G401 (cell line): ENCODE measurements around the gene JAG1. TPM values are rescaled to one million over a fixed set of nuclear protein-coding genes. Genes with fewer than 3 reads are reported as not detected.

Experiments used
- DNase-seq: peaks from one replicate; pipeline ENCODE4 v3.0.0-alpha.2; 2015; ENCODE audit warnings: low spot score
- in situ Hi-C: cut with HindIII; loops from 2 replicates; pipeline ENCODE4 v1.10.0; 2016; ENCODE audit warnings: low sequenced_read_pairs, mixed read lengths
- total RNA-seq: library from RNA; depleted of rRNA; stranded (reverse); fragments of >200 nt; shearing (Covaris generic); gene quantifications from 2 replicates; pipeline ENCODE4 v1.2.3, GENCODE V29; 2014; rRNA removed

Gene JAG1
- 0.06 TPM in 1 of 2 replicates, not detected in the other for total RNA-seq

DNA sequence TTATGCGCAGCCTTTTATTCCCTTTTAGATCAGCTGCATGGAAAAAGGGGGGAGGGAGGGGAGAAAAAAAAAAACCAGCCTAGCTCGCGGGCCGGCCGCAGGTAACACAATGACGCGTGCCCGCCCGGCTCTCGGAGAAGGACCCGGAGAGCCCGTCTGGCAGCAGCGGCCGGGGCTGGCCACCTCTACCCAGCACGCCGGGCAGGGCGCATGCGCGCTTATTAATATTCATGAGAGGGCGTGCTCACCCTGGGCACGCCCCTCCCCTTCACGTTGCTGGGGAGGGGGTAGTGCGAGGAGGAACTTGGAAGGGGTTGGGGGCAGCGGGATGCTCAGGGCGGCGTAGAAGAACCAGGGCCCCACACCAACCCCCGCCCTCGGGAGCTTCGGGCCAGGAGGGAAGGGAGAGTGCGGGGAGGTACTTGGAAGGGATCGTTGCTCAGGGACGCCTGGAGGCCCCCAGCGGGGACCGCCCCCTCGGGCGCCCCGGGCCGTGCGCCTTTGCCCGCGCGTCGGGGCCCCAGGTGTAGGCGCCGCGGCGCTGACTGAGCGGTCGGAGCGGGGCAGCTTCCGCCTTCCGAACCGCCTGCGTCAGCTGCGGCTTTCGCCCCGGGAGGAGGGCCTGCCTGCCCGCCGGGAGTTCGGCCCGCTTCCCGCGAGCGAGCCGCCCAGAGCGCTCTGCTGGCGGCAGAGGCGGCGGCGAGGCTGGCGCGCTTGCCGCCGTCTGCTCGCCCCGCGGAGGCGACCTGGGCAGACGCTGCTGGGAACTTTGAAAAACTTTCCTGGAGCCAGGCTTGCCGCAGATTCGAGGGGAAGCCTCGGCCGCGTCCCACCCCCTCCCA, at the start of gene JAG1:
TSS of gene JAG1 (minus strand) at position 158 of the 842 bp plus-strand sequence. CDS start 469 bp downstream, outside the sequence.
- in situ Hi-C loops: no loop called here
- DNase-seq: peak; percentile 59

DNA sequence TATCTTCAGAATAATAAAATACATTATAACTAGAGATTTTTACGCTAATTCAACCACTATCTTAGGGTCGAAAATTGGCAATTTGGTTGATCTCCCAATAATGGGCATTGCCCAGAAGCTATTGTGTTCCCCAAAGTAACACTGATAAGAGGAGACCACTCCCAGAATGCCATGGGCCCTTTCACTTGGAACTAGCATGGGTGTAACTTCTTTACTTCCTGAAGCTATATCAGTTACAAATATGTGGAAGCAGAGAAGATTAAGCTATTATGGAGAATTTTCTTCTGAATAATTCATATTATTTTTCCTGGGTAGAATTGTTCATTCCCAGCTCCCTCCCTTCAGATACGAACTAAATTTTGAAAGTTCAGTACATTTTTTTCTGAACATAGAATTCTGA, 48.2 kb upstream of the JAG1 start:
- in situ Hi-C loops: no loop called here
- no peak for DNase-seq

DNA sequence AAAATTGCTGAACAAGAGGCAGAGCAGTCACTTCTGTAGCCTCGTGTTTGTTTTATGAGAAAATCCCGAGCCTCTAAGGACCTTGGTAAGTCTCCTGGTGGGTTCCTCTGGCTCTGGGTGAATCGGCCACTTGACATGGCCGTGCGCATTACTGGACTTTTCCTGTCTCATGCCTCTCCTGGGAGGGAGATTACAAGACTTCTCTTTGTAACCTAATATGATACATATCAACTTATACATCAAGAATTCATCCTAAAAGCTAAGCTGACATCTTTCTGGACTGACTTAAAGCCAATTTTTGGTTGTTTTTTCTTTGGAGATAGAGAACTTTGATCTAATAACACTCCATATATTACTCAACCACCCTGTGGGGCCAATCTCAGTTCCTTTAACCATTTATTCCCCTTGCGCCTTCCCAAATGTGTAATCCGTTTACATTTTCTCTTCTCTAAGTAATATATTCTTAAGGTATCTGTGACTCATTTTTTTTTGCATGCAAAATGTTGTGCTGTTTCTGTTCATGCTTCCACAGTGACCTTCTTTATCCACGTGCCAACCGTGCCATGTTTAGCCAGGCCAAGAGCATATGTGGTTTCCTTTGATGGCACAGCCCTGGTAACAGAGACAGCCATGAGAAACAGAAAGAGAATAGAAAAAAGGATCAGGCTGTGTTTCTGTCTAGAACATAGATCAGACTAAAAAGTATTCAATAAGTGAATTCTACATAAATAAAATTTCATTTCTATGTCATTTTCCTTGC, 47.5 kb upstream of the JAG1 start:
- in situ Hi-C loops: no loop called here
- DNase-seq: no peak

DNA sequence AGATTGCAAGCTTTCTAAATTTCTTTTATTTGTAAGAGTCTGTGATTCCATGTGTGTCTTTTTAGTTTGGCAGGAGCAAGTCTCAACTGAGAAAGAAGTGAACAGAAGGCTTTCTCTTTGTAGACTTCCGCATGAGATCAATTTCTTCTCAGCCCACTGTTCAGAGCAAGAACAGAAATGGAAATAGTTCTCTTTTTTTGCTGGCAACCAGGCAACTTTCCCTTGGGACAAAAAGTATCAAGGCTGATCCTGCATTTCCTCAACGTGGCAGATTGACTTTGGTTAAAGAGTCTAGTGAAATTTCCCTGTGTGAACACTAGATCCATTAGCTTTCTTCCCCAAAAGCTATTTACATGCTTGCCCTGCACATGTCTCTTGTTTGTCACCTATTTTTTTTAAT, 46.8 kb upstream of the JAG1 start:
- in situ Hi-C loops: no loop called here
- no peak for DNase-seq

DNA sequence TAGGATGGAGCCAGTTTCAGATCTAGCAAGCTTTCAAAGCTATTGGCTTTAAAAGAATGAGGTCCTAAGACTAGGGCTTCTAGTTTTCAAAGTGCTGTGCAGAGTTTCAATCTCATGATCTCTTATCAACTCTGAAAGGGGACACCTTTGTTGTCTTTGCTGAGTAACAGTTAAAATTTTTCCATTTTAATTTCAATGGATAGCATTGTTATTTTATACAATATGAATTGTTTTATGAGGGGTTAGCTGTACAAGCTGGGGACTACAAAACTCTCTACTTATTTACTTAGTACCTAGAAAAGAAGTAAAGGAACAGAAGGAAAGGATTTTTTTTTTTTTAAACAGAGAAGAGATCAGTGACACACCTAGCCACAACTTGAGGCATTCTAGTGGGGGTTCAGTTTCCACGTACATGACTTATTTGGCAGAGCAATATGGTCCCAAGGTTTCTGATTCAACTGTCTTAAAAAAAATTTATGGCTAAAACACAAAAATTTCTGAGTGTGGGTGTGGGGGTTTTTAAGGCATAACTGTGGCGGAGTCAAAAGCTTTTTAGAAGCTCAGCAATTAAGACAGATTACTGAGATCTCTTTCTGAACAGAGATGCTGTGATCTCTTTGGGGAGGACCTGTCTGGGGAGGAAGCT, 46.1 kb upstream of the JAG1 start:
- no peak for DNase-seq
- in situ Hi-C loops: no loop called here

DNA sequence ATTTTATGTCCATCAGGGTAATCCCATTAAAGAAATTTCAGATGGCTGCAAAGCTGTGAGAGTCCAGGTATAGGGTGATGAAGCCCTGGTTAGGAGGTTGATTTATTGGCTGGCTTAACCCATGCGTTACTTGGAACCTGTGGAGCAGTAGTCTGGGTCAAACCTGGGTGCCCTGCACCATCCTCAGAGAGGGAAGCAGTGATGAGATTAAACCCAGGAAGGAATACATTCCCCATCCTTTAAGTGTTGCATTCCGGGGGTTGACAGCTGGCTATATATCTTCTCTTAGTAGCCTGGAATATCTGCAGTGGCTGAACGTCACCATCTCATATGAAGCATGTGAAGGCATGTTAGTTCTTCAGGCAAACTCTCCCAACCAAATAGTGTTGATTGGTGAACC, 44.9 kb upstream of the JAG1 start:
- in situ Hi-C loops: no loop called here
- DNase-seq: no peak

DNA sequence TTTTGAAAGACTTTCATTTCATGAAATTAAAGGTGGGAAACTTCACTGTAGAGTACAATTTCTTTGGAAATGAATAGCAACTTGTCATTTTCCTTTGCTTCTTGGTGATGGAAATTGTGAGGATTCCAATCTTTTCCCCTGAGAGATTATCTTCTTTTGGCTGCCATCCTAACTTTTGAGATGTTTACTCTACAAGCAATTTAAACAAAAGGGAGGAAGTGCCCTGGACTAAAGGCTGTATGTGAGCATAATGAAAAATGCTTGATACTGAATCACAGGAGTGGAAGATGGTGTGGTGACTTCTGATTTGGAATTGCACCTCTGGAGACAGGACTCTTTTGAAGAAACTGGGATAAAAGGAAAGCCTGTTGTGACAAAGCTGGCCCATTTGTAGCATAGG, 43.1 kb upstream of the JAG1 start:
- in situ Hi-C loops: no loop called here
- DNase-seq: no peak

DNA sequence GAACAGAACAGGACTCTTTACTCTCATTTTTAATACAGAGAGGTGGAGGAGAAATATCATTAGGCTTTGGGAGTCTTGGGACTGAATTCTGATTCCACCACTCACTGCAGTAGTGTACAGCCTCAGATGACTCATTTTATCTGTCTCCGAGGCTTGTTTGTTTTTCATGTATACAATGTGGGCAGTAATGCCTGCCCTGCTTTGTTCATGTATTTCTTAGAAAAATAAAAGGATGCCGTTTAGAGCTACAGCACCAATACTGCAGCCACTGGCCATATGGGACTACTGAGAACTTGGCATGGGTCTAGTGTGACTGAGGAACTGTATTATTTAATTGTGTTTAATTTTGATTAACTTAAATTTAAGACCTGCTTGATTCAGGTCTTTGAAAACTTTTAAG, 41.2 kb upstream of the JAG1 start:
- DNase-seq: peak; percentile 74

DNA sequence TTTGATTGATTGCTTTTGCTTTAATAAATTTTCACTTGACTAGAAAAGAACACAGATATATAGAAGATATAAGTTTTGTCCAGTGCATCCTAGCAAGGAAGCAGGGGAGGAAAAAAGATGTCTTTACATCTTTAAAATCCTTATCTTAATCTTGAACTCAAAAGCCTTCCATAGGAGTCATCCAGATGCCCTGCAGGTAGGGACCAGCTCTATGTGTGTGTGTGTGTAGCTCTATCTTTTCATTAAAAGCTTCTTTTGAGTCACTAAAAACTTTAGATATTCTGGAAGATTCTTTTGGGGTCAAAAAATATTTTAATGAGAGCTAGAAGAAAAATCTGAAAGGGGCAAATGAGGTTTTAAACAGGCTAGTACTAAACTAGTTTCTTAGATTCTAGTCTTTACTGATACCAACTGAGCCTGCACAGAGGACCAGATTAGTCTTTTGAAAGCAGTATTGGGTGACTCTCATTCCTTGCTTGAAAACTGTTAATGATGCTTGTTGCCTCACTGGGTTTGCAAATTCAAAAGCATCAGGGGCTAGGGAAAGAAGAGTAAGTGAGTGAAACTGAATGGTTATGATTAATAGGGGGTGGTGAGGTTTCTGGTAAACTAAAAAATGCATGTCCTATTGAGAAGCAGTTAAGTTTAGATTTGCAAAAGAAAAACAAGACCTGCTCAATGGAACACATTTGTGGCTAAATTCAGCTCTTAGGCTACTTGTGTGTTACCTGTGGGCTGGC, 40.6 kb upstream of the JAG1 start:
- in situ Hi-C loops: no loop called here
- DNase-seq: no peak

More for the DNA sequence above, 41.2 kb upstream of the JAG1 start:
- in situ Hi-C loops: no loop called here

DNA sequence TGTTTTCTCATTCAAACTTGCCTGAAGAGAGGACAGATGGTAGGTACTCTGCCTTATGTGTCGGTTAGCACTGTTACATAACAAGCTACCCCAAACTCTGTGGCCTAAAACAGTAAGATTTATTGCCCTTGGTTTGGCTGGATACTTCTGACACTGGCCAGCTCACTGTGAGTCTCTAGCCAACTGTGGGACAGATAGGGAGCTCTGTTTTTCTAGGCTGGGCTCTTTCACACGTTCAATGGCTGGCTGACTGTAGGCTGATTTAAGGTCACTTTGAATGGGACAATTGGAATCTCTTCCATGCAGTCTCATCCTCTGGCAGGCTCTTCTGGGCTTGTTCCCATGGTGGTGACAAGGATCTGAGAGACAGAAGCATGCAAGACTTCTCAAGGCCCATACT, 39.4 kb upstream of the JAG1 start:
- DNase-seq: peak; percentile 35
- in situ Hi-C loops: no loop called here

DNA sequence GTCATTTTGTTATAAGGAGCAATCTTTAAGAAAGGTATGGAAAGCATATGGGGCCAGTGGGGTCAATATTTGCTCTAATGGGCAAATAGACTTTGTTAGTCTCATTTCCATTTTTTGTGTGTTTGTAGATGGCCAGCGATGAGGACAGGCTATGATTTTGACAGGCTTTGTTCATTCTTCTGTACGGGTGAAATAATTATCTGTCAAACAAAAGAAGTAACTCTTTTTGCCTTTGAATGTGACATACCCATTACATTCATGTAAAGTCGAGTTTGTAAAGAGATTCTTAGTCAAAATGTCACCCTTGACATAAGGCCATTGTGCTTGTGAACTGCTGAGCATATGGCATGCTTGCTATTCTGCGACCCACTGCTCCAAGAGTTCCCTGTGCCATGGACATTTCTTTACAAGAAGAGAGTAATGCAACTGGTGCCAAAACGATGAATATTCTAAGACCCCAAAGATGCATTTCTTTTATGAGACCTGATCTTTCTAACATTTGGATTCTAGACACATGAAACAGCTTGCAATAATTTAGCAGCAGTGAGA, 38.2 kb upstream of the JAG1 start:
- in situ Hi-C loops: no loop called here
- no peak for DNase-seq

DNA sequence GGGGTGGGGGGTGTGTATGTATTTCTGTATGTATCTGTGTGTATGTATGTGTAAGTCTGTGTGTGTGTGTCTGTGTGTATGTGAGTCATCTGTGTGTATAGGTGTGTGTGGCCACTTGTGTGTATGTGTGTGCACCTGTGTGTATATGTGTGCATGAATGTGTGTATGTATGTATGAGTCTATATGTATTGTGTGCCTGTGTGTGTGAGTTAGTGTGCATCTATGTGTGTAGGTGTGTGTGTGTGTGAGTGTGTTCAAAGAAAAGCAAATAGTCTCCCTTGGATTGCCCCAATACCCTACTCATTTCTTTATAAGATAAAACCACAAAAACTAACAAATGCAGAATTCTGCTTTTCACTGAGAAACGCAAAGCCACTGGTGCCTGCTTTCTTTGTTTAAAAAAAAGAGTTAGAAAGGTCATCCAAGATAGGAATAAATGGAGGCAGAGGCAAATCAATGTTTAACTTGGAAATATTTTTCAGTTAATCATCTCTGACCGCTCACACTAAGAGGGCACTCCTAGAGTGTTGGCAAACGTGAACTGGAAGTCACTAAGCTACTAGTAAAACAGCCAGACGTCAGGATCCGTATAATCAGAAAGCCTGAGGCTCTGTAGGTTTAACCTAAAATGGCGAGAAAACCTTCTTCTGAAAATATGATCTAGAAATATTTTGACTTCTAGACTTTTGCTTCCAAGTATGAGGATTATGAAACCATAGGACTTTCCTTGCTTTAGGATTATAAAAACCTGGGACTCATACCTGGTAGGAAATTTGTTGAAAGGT, 37.4 kb upstream of the JAG1 start:
- DNase-seq: no peak
- in situ Hi-C loops: no loop called here

DNA sequence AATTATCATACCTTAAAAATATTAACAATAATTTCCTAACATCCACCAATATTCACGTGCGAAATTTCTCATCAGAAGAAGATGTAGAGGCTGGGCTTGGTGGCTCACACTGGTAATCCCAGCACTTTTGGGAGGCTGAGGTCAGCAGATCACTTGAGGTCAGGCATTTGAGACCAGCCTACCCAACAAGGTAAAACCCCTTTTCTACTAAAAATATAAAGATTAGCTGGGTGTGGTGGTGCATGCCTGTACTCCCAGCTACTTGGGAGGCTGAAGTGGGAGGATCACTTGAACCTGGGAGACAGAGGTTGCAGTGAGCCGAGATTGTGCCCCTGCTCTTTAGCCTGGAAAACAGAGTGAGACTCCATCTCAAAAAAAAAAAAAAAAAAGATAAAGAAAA, 36.1 kb upstream of the JAG1 start:
- DNase-seq: no peak

DNA sequence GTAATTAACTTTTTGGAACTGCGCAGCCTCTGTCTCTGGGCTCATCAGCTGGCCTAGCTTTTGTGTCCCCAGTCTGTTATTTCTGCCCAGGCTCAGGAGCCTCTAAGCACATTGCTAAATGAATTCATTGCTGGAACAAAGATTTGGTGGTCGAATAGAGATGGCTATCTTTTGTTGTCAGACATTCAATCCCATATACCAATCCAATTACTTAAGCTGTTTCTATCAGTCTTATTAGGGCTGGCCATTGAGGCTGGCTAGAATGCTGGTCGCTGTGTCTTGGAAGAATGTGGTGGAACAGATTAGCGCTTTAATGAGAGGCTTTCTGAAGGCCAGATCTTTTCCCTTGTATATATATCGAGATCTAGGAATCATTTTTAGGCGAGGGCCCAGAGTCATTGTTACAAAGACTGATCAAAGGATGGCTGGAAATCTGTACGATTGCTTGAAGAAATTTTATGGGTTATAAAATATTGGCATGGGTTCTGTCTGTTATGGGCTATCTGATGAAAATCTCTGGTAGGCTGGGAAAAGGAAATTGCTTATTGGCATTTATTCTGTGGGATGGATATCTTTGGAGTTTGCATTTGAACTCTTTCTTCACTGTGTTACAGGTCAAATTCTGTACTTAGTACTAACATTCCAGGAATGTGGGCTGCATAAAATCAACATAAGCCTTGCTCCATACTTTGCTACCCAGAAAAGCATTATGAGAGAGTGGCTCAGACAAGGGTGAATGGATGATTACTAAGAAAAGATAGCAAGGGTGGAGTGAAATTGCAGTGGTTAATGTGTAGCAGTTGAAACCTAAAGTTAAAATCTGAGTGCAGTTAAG, 34.8 kb upstream of the JAG1 start:
- in situ Hi-C loops: no loop called here
- DNase-seq: no peak

More for the DNA sequence above, 36.1 kb upstream of the JAG1 start:
- in situ Hi-C loops: no loop called here

DNA sequence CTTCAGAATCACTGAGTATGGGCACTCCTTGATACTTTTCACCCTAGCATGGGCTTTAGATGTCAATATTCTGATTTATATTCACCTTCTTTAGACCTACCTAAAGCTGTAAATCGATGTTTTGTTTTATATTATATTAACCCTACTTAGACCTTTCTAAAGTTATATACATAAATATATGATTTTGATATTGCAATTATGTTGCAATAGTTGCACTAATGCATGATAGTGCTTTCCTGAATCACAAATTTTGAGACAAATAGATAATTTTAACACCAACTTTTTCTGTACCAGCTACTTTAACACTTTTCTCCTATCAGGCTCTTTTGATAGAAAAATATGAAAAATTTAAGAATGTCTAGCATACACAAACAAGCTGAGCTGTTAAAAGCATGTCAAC, 34.0 kb upstream of the JAG1 start:
- in situ Hi-C loops: no loop called here
- DNase-seq: no peak

DNA sequence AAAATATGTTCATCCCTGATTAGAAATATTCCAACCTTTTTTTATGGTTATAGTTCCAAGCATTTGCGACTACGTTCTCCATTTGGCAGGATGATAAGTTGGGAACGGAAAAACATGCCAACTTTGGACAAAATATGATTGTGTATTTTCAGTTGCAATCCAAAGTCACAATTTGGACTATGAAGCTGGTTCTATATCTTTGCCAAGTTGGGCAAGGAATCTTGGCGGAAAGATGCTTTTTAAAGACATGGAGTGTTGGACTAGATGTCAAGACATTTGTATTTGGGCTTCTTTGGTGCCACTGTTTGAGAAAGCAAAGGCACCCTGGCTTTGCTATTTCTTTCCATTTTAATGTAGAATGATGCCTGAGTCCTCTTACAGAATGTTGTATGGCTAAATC, 33.3 kb upstream of the JAG1 start:
- in situ Hi-C loops: no loop called here
- no peak for DNase-seq

DNA sequence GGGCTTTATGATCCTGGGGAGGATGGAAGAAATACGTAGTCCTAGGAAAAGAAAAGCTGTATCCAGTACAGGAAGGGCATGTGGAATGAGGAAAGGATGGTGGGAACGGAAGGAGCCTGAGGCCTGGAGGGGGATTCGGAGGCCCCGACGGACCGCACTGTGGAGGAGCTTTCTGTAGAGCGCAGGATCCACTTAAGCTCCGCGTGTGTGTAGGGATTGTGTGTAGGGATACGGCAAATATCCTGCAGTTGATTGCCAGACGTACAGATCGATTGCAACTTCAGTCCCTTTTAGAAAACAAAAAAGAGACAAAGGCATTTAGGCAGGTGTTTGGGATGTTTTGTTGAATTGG, 32.6 kb upstream of the JAG1 start:
- no peak for DNase-seq
- in situ Hi-C loops: no loop called here
